GM23338 (cell line): ENCODE measurements around the gene GDE1.

Source experiments
- EZH2 ChIP-seq: fragments of 200-600 bp; sonication (generic); IDR thresholded peaks from one replicate; pipeline ENCODE4 v1.8.0; 2017; ENCODE audit warnings: antibody characterized with exemption, mild to moderate bottlenecking, low read depth; ENCODE audit not compliant: unreplicated experiment
- POLR2AphosphoS5 ChIP-seq: IDR thresholded peaks from 2 replicates; pipeline ENCODE4 v1.6.1; 2016; ENCODE audit warnings: antibody characterized with exemption, low read depth
- TF ChIP-seq, protein P1 (sequence below): IDR thresholded peaks from one replicate; pipeline ENCODE4 v1.6.1; 2018; ENCODE audit warnings: antibody characterized with exemption; ENCODE audit not compliant: unreplicated experiment
- TF ChIP-seq, protein P2 (sequence below), 2 experiments: fragments of 200-600 bp in 1 of 2; sonication (generic) in 1 of 2; conservative IDR thresholded peaks; 2 replicates each; pipeline versions ENCODE4 v1.5.1 to v1.6.1; 2016 to 2017; ENCODE audit warnings: antibody characterized with exemption in 2 of 2, low read depth in 2 of 2, mild to moderate bottlenecking in 2 of 2, moderate library complexity in 1 of 2

DNA sequence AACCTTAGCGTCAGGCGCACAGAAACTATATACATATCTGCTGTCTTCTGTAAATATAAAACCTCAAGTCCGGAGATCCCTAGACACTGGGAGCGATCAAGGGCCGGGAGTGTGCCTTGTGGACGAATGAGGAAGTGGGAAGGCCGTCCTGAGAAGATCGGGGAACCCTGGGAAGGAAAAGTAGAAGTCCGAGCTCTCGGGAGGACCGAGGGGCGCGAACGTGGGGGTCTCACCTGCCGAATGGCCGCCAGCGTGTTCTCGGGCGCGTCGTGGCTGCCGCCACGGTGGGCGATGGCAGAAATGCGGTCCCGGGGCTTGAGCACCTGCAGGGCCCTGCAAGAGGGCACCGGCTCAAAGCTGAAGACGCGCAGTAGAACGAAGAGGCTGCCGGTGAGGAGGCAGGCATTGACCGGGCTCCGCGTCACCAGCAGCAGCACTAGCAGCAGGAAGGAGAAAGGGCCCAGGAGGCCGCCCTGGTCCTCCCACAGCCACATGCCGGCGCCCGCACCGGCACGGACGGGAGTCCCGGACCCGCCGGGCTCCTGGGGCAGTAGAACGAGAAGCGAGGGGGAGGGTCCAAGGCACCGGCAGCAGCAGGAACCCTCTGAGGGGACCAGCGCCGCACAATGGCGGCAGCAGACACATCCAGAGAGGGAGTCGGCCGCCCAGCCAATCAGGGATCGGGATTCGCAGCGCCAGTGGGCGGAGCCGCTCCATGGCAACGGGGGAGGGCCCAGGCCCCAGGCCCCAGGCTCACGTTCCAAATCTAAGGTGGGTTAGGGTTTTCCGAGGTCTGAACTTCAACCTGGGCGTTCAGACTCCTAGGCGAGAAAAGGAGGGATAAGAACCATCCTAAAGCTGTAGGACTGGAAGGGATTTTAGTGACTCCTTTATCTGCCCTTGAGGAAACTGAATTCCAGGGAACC lies at the start of gene GDE1:
- TF ChIP-seq, protein P1, sequence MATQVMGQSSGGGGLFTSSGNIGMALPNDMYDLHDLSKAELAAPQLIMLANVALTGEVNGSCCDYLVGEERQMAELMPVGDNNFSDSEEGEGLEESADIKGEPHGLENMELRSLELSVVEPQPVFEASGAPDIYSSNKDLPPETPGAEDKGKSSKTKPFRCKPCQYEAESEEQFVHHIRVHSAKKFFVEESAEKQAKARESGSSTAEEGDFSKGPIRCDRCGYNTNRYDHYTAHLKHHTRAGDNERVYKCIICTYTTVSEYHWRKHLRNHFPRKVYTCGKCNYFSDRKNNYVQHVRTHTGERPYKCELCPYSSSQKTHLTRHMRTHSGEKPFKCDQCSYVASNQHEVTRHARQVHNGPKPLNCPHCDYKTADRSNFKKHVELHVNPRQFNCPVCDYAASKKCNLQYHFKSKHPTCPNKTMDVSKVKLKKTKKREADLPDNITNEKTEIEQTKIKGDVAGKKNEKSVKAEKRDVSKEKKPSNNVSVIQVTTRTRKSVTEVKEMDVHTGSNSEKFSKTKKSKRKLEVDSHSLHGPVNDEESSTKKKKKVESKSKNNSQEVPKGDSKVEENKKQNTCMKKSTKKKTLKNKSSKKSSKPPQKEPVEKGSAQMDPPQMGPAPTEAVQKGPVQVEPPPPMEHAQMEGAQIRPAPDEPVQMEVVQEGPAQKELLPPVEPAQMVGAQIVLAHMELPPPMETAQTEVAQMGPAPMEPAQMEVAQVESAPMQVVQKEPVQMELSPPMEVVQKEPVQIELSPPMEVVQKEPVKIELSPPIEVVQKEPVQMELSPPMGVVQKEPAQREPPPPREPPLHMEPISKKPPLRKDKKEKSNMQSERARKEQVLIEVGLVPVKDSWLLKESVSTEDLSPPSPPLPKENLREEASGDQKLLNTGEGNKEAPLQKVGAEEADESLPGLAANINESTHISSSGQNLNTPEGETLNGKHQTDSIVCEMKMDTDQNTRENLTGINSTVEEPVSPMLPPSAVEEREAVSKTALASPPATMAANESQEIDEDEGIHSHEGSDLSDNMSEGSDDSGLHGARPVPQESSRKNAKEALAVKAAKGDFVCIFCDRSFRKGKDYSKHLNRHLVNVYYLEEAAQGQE = no peak
- TF ChIP-seq, protein P2, sequence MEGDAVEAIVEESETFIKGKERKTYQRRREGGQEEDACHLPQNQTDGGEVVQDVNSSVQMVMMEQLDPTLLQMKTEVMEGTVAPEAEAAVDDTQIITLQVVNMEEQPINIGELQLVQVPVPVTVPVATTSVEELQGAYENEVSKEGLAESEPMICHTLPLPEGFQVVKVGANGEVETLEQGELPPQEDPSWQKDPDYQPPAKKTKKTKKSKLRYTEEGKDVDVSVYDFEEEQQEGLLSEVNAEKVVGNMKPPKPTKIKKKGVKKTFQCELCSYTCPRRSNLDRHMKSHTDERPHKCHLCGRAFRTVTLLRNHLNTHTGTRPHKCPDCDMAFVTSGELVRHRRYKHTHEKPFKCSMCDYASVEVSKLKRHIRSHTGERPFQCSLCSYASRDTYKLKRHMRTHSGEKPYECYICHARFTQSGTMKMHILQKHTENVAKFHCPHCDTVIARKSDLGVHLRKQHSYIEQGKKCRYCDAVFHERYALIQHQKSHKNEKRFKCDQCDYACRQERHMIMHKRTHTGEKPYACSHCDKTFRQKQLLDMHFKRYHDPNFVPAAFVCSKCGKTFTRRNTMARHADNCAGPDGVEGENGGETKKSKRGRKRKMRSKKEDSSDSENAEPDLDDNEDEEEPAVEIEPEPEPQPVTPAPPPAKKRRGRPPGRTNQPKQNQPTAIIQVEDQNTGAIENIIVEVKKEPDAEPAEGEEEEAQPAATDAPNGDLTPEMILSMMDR (conservative IDR thresholded peaks at IDR 0.05; ENCODE audit: low read depth in 2 of 2) = peak in 1 of 2 experiments; percentile 46; a peak in 2 of 4 replicates
- TF ChIP-seq EZH2 (no peak), POLR2AphosphoS5 (peak; percentile 91)
